Measurements from ENCODE around the gene TJP3. TPM values are rescaled to one million over a fixed set of nuclear protein-coding genes. Genes with fewer than 3 reads are reported as not detected.
A peak's percentile ranks its signal among the peaks of the same experiment; 100 is the strongest.

Gene TJP3
- total and polyA plus RNA-seq, 2 experiments from 2014 or later: 18.2 to 23.9 TPM

GRCh38 chr19:3723110-3723488, 14.9 kb downstream of the TJP3 start:
- Mint-ChIP-seq H3K27ac (no peak overlapping the region; the same call in 1 of the 2 replicates), H3K36me3 (ENCODE audit: low read depth) (no peaks in the 10 kb centered on the region), H3K4me1 (peaks cover 4% of the 10 kb centered on the region), H3K9me3 (no peaks in the 10 kb centered on the region), H3K27me3 (ENCODE audit: insufficient read depth, low read depth, poor library complexity) (peaks cover 16% of the 10 kb centered on the region), H3K4me3 (peak overlapping the region; percentile 77)
- H3K4me1 ChIP-seq (ENCODE audit: insufficient read depth): peaks cover 15% of the 10 kb centered on the region; the same call in 1 of the 2 replicates
- H3K4me2 ChIP-seq: peak overlapping the region; percentile 97
- 0 out of 2 replicates have a peak overlapping the region, but pooled peaks have one; percentile 76 for H3K27ac ChIP-seq (ENCODE audit: low read depth)
- H3K79me2 ChIP-seq (replicated peaks; ENCODE audit: insufficient read depth): no peaks in the 10 kb centered on the region
- no peaks in the 10 kb centered on the region for H4K20me1 ChIP-seq (replicated peaks; ENCODE audit: insufficient read depth)
- no peak overlapping the region for H2AFZ ChIP-seq
- H3K36me3 ChIP-seq (ENCODE audit: insufficient read depth): no peaks in the 10 kb centered on the region
- H3K27me3 ChIP-seq (ENCODE audit: insufficient read depth): no peaks in the 10 kb centered on the region
- no peak for ATAC-seq
- H3K4me3 ChIP-seq: peak overlapping the region; percentile 83
- H3F3A ChIP-seq (replicated peaks; ENCODE audit: low read depth): no peaks in the 10 kb centered on the region
- TF ChIP-seq CTCF (conservative IDR thresholded peaks at IDR 0.05; ENCODE audit: low read depth in 2 of 2) (no peak), NANOG (IDR thresholded peaks at IDR 0.05; ENCODE audit: borderline replicate concordance) (no peak)
- DNase-seq (ENCODE audit: low spot score): no peak
- no peaks in the 10 kb centered on the region for H3K9me2 ChIP-seq (ENCODE audit: insufficient read depth)

DNA sequence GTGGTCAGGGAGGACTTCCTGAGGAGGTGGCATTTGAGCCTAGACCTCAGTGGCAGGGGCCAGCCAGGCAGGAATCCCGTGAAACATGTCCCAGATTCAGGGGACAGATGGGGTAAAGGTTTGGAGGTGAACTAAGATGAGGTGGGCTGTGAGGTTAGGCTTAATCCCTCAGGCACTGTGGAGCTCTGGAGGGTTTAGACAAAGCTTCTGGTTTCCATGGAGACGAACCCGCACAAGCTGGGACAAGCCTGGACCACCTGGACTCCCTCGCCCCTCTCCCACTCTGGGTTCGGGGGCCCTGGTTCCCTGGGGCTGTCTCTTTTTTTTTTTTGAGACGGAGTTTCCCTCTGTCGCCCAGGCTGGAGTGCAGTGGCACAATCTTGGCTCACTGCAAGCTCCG, 15.7 kb downstream of the TJP3 start:
- Mint-ChIP-seq H3K27ac (no peak overlapping the region), H3K4me3 (no peak overlapping the region), H3K27me3 (ENCODE audit: insufficient read depth, low read depth, poor library complexity) (peaks cover 20% of the 10 kb centered on the region), H3K36me3 (ENCODE audit: low read depth) (no peaks in the 10 kb centered on the region), H3K9me3 (no peaks in the 10 kb centered on the region), H3K4me1 (peaks cover 7% of the 10 kb centered on the region)
- Histone ChIP-seq H3K4me1 (ENCODE audit: insufficient read depth) (peaks cover 15% of the 10 kb centered on the region; the same call in 1 of the 2 replicates), H3F3A (replicated peaks; ENCODE audit: low read depth) (no peaks in the 10 kb centered on the region), H3K79me2 (replicated peaks; ENCODE audit: insufficient read depth) (no peaks in the 10 kb centered on the region), H3K36me3 (ENCODE audit: insufficient read depth) (no peaks in the 10 kb centered on the region), H4K20me1 (replicated peaks; ENCODE audit: insufficient read depth) (no peaks in the 10 kb centered on the region), H3K9me2 (ENCODE audit: insufficient read depth) (no peaks in the 10 kb centered on the region), H3K27me3 (ENCODE audit: insufficient read depth) (no peaks in the 10 kb centered on the region), H3K27ac (ENCODE audit: low read depth) (no peak overlapping the region), H3K4me3 (no peak overlapping the region), H2AFZ (no peak overlapping the region), H3K4me2 (no peak overlapping the region)
- ATAC-seq (no peak), DNase-seq (ENCODE audit: low spot score) (peak; percentile 58)
- TF ChIP-seq CTCF (conservative IDR thresholded peaks at IDR 0.05; ENCODE audit: low read depth in 2 of 2): no peak
- TF ChIP-seq ZNF114 (CRISPR knock-in tag; IDR thresholded peaks at IDR 0.05): no peak
- TF ChIP-seq EZH2 (IDR thresholded peaks at IDR 0.05; ENCODE audit: low read depth, unreplicated experiment): no peak
- TF ChIP-seq CREB1 (CRISPR knock-in tag; IDR thresholded peaks at IDR 0.05; ENCODE audit: low read depth): no peak
- TF ChIP-seq JUNB (IDR thresholded peaks at IDR 0.05; ENCODE audit: unreplicated experiment): no peak
- no peak for TF ChIP-seq ETS1 (IDR thresholded peaks at IDR 0.05)
- TF ChIP-seq, protein P1, sequence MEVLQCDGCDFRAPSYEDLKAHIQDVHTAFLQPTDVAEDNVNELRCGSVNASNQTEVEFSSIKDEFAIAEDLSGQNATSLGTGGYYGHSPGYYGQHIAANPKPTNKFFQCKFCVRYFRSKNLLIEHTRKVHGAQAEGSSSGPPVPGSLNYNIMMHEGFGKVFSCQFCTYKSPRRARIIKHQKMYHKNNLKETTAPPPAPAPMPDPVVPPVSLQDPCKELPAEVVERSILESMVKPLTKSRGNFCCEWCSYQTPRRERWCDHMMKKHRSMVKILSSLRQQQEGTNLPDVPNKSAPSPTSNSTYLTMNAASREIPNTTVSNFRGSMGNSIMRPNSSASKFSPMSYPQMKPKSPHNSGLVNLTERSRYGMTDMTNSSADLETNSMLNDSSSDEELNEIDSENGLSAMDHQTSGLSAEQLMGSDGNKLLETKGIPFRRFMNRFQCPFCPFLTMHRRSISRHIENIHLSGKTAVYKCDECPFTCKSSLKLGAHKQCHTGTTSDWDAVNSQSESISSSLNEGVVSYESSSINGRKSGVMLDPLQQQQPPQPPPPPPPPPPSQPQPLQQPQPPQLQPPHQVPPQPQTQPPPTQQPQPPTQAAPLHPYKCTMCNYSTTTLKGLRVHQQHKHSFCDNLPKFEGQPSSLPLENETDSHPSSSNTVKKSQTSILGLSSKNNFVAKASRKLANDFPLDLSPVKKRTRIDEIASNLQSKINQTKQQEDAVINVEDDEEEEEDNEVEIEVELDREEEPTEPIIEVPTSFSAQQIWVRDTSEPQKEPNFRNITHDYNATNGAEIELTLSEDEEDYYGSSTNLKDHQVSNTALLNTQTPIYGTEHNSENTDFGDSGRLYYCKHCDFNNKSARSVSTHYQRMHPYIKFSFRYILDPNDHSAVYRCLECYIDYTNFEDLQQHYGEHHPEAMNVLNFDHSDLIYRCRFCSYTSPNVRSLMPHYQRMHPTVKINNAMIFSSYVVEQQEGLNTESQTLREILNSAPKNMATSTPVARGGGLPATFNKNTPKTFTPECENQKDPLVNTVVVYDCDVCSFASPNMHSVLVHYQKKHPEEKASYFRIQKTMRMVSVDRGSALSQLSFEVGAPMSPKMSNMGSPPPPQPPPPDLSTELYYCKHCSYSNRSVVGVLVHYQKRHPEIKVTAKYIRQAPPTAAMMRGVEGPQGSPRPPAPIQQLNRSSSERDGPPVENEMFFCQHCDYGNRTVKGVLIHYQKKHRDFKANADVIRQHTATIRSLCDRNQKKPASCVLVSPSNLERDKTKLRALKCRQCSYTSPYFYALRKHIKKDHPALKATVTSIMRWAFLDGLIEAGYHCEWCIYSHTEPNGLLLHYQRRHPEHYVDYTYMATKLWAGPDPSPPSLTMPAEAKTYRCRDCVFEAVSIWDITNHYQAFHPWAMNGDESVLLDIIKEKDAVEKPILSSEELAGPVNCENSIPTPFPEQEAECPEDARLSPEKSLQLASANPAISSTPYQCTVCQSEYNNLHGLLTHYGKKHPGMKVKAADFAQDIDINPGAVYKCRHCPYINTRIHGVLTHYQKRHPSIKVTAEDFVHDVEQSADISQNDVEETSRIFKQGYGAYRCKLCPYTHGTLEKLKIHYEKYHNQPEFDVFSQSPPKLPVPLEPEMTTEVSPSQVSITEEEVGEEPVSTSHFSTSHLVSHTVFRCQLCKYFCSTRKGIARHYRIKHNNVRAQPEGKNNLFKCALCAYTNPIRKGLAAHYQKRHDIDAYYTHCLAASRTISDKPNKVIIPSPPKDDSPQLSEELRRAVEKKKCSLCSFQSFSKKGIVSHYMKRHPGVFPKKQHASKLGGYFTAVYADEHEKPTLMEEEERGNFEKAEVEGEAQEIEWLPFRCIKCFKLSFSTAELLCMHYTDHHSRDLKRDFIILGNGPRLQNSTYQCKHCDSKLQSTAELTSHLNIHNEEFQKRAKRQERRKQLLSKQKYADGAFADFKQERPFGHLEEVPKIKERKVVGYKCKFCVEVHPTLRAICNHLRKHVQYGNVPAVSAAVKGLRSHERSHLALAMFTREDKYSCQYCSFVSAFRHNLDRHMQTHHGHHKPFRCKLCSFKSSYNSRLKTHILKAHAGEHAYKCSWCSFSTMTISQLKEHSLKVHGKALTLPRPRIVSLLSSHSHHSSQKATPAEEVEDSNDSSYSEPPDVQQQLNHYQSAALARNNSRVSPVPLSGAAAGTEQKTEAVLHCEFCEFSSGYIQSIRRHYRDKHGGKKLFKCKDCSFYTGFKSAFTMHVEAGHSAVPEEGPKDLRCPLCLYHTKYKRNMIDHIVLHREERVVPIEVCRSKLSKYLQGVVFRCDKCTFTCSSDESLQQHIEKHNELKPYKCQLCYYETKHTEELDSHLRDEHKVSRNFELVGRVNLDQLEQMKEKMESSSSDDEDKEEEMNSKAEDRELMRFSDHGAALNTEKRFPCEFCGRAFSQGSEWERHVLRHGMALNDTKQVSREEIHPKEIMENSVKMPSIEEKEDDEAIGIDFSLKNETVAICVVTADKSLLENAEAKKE (CRISPR knock-in tag; IDR thresholded peaks at IDR 0.05): no peak

Measured in GM23338 (cell line).